ENCODE results near the gene MINDY4B. TPM values are rescaled to one million over a fixed set of nuclear protein-coding genes. Genes with fewer than 3 reads are reported as not detected.
A peak's percentile ranks its signal among the peaks of the same experiment; 100 is the strongest.

MINDY4B gene
- polyA plus RNA-seq, 4 donors, result 0.16 TPM; not detected in 3

- DNase-seq (no peak), FAIRE-seq (no peak)
- Histone ChIP-seq H3K27me3 (ENCODE audit: control insufficient read depth in 3 of 3, insufficient read depth in 3 of 3, low read length in 3 of 3) (peaks cover 0 to 4% (median 0%) of the 10 kb centered on the region in 3 donors), H3K9me3 (ENCODE audit: control insufficient read depth in 2 of 2, insufficient read depth in 1 of 2, low read depth in 1 of 2, low read length in 1 of 2) (no peaks in the 10 kb centered on the region), H3K4me3 (ENCODE audit: low read depth in 1 of 3, low read length in 3 of 3) (no peak overlapping the region), H3K27ac (ENCODE audit: low read depth in 1 of 3, low read length in 2 of 3) (no peak overlapping the region), H3K4me1 (ENCODE audit: control insufficient read depth in 3 of 3, insufficient read depth in 2 of 3, low read depth in 1 of 3, low read length in 2 of 3) (no peaks in the 10 kb centered on the region), H3K36me3 (ENCODE audit: control insufficient read depth in 3 of 3, insufficient read depth in 2 of 3, low read depth in 1 of 3, low read length in 3 of 3) (no peaks in the 10 kb centered on the region)
- WGBS, 3 donors, result 80 to 96% (median 87%) methylated on average over 1 of the region's 1 CpG
Observed at GRCh38 chr3:150928234-150928633, 23.0 kb upstream of the MINDY4B start.

DNA sequence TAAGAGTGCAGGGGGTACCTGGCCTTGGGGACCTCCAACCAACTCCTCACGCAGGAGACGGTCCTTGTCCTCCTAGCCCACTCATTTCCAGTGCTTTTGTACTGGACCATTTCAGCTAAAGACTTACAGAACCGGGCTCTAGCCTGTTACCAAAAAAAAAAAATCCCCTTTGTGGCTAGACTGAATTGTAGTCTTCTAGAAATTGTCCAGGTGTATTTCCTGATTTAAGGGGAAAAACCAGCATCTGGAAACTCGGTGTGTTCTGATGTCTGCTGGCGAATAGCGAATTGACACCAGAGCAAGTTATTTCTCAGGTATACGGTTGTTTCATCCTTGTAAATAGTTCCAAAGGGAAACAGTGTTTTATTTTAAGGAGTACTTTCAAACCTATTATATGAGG, 21.1 kb upstream of the MINDY4B start:
- WGBS, 3 donors, result 79 to 81% (median 80%) methylated on average over 7 of the region's 7 CpGs
- H3K27ac ChIP-seq (ENCODE audit: low read depth in 1 of 3, low read length in 2 of 3), result no peak overlapping the region
- no peak for FAIRE-seq

DNA sequence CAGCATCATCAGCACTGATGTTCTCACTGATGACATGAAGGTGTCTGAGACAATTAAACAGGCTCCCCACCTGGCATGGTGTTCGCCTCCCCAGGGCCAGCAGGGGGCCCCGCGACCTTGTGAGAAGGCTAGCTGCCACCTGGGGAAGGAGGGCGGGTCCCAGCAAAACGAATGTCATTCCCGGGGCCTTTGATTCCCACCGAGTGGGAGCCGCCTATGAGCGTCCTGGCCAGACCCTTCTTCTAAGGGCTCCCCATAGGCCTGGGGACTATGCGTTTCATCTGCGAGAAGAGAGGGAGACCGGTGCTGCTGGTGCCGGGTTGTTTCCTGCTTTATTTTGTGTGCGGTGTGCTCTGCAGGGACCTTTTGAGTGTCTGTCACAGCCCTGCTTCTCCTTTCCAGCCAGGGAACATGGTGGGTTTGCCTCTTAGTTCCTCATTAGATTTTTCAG, 20.5 kb upstream of the MINDY4B start:
- H3K4me1 ChIP-seq (ENCODE audit: control insufficient read depth in 3 of 3, insufficient read depth in 2 of 3, low read depth in 1 of 3, low read length in 2 of 3), result no peaks in the 10 kb centered on the region
- 2 to 14% (median 7%) methylated on average over 14 of the region's 14 CpGs for WGBS, 3 donors
- peaks cover 0 to 4% (median 0%) of the 10 kb centered on the region in 3 donors for H3K27me3 ChIP-seq (ENCODE audit: control insufficient read depth in 3 of 3, insufficient read depth in 3 of 3, low read length in 3 of 3)
- H3K27ac ChIP-seq (ENCODE audit: low read depth in 1 of 3, low read length in 2 of 3), result no peak overlapping the region
- H3K9me3 ChIP-seq (ENCODE audit: control insufficient read depth in 2 of 2, insufficient read depth in 1 of 2, low read depth in 1 of 2, low read length in 1 of 2), result no peaks in the 10 kb centered on the region
- DNase-seq (peak; percentile 70 to 78), FAIRE-seq (no peak)
- H3K4me3 ChIP-seq (ENCODE audit: low read depth in 1 of 3, low read length in 3 of 3), result peak overlapping the region in 2 of 3 donors; percentile 9 to 30
- H3K36me3 ChIP-seq (ENCODE audit: control insufficient read depth in 3 of 3, insufficient read depth in 2 of 3, low read depth in 1 of 3, low read length in 3 of 3), result no peaks in the 10 kb centered on the region

More for the DNA sequence above, 21.1 kb upstream of the MINDY4B start:
- H3K36me3 ChIP-seq (ENCODE audit: control insufficient read depth in 3 of 3, insufficient read depth in 2 of 3, low read depth in 1 of 3, low read length in 3 of 3), result no peaks in the 10 kb centered on the region
- no peaks in the 10 kb centered on the region for H3K4me1 ChIP-seq (ENCODE audit: control insufficient read depth in 3 of 3, insufficient read depth in 2 of 3, low read depth in 1 of 3, low read length in 2 of 3)
- H3K9me3 ChIP-seq (ENCODE audit: control insufficient read depth in 2 of 2, insufficient read depth in 1 of 2, low read depth in 1 of 2, low read length in 1 of 2), result no peaks in the 10 kb centered on the region
- H3K4me3 ChIP-seq (ENCODE audit: low read depth in 1 of 3, low read length in 3 of 3), result no peak overlapping the region
- H3K27me3 ChIP-seq (ENCODE audit: control insufficient read depth in 3 of 3, insufficient read depth in 3 of 3, low read length in 3 of 3), result peaks cover 0 to 4% (median 0%) of the 10 kb centered on the region in 3 donors
- DNase-seq, result no peak

GRCh38 chr3:150922611-150923010, 17.4 kb upstream of the MINDY4B start:
- FAIRE-seq, result no peak
- H3K4me1 ChIP-seq (ENCODE audit: control insufficient read depth in 3 of 3, insufficient read depth in 2 of 3, low read depth in 1 of 3, low read length in 2 of 3), result no peaks in the 10 kb centered on the region
- H3K9me3 ChIP-seq (ENCODE audit: control insufficient read depth in 2 of 2, insufficient read depth in 1 of 2, low read depth in 1 of 2, low read length in 1 of 2), result no peaks in the 10 kb centered on the region
- no peak for DNase-seq
- no peaks in the 10 kb centered on the region for H3K36me3 ChIP-seq (ENCODE audit: control insufficient read depth in 3 of 3, insufficient read depth in 2 of 3, low read depth in 1 of 3, low read length in 3 of 3)
- H3K27ac ChIP-seq (ENCODE audit: low read depth in 1 of 3, low read length in 2 of 3), result no peak overlapping the region
- WGBS, 3 donors, result 64 to 72% (median 72%) methylated on average over 10 of the region's 10 CpGs
- H3K4me3 ChIP-seq (ENCODE audit: low read depth in 1 of 3, low read length in 3 of 3), result no peak overlapping the region
- H3K27me3 ChIP-seq (ENCODE audit: control insufficient read depth in 3 of 3, insufficient read depth in 3 of 3, low read length in 3 of 3), result peaks cover 0 to 2% (median 0%) of the 10 kb centered on the region in 3 donors

GRCh38 chr3:150921209-150921608, 16.0 kb upstream of the MINDY4B start:
- H3K4me3 ChIP-seq (ENCODE audit: low read depth in 1 of 3, low read length in 3 of 3), result no peak overlapping the region
- no peaks in the 10 kb centered on the region for H3K9me3 ChIP-seq (ENCODE audit: control insufficient read depth in 2 of 2, insufficient read depth in 1 of 2, low read depth in 1 of 2, low read length in 1 of 2)
- FAIRE-seq (no peak), DNase-seq (no peak)
- no peaks in the 10 kb centered on the region for H3K36me3 ChIP-seq (ENCODE audit: control insufficient read depth in 3 of 3, insufficient read depth in 2 of 3, low read depth in 1 of 3, low read length in 3 of 3)
- WGBS, 3 donors, result 76 to 85% (median 77%) methylated on average over 4 of the region's 4 CpGs
- H3K27ac ChIP-seq (ENCODE audit: low read depth in 1 of 3, low read length in 2 of 3), result no peak overlapping the region
- H3K4me1 ChIP-seq (ENCODE audit: control insufficient read depth in 3 of 3, insufficient read depth in 2 of 3, low read depth in 1 of 3, low read length in 2 of 3), result no peaks in the 10 kb centered on the region
- H3K27me3 ChIP-seq (ENCODE audit: control insufficient read depth in 3 of 3, insufficient read depth in 3 of 3, low read length in 3 of 3), result peaks cover 0 to 2% (median 0%) of the 10 kb centered on the region in 3 donors

GRCh38 chr3:150920236-150920635, 15.0 kb upstream of the MINDY4B start:
- WGBS, 3 donors, result 79 to 92% (median 86%) methylated on average over 2 of the region's 2 CpGs
- Histone ChIP-seq H3K9me3 (ENCODE audit: control insufficient read depth in 2 of 2, insufficient read depth in 1 of 2, low read depth in 1 of 2, low read length in 1 of 2) (no peaks in the 10 kb centered on the region), H3K27me3 (ENCODE audit: control insufficient read depth in 3 of 3, insufficient read depth in 3 of 3, low read length in 3 of 3) (peaks cover 0 to 2% (median 0%) of the 10 kb centered on the region in 3 donors), H3K36me3 (ENCODE audit: control insufficient read depth in 3 of 3, insufficient read depth in 2 of 3, low read depth in 1 of 3, low read length in 3 of 3) (no peaks in the 10 kb centered on the region), H3K4me1 (ENCODE audit: control insufficient read depth in 3 of 3, insufficient read depth in 2 of 3, low read depth in 1 of 3, low read length in 2 of 3) (no peaks in the 10 kb centered on the region), H3K4me3 (ENCODE audit: low read depth in 1 of 3, low read length in 3 of 3) (no peak overlapping the region), H3K27ac (ENCODE audit: low read depth in 1 of 3, low read length in 2 of 3) (no peak overlapping the region)
- DNase-seq (no peak), FAIRE-seq (no peak)

DNA sequence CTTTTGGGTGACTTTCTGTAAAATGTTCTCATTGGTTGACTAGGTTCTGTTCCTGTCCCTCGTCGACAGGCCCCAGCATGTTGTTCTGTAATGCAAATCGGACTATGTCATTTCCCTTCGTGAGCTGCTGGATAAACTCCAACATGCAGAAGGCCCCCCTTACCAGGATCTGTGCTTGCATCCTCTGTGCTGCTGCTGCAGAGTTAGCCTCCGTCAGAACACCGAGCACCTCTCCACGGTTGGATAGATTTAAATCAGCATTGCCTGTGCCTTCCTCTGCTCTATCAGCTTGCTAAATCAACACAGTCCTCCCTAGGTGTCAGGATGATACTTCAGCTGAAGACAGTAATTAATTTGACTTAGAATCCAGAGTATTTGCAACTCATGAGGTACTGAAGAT, 12.7 kb upstream of the MINDY4B start:
- Histone ChIP-seq H3K36me3 (ENCODE audit: control insufficient read depth in 3 of 3, insufficient read depth in 2 of 3, low read depth in 1 of 3, low read length in 3 of 3) (no peaks in the 10 kb centered on the region), H3K4me1 (ENCODE audit: control insufficient read depth in 3 of 3, insufficient read depth in 2 of 3, low read depth in 1 of 3, low read length in 2 of 3) (no peaks in the 10 kb centered on the region), H3K4me3 (ENCODE audit: low read depth in 1 of 3, low read length in 3 of 3) (no peak overlapping the region), H3K27me3 (ENCODE audit: control insufficient read depth in 3 of 3, insufficient read depth in 3 of 3, low read length in 3 of 3) (no peaks in the 10 kb centered on the region), H3K27ac (ENCODE audit: low read depth in 1 of 3, low read length in 2 of 3) (no peak overlapping the region), H3K9me3 (ENCODE audit: control insufficient read depth in 2 of 2, insufficient read depth in 1 of 2, low read depth in 1 of 2, low read length in 1 of 2) (no peaks in the 10 kb centered on the region)
- WGBS, 3 donors, result 51 to 77% (median 67%) methylated on average over 7 of the region's 7 CpGs
- no peak for DNase-seq
- no peak for FAIRE-seq

DNA sequence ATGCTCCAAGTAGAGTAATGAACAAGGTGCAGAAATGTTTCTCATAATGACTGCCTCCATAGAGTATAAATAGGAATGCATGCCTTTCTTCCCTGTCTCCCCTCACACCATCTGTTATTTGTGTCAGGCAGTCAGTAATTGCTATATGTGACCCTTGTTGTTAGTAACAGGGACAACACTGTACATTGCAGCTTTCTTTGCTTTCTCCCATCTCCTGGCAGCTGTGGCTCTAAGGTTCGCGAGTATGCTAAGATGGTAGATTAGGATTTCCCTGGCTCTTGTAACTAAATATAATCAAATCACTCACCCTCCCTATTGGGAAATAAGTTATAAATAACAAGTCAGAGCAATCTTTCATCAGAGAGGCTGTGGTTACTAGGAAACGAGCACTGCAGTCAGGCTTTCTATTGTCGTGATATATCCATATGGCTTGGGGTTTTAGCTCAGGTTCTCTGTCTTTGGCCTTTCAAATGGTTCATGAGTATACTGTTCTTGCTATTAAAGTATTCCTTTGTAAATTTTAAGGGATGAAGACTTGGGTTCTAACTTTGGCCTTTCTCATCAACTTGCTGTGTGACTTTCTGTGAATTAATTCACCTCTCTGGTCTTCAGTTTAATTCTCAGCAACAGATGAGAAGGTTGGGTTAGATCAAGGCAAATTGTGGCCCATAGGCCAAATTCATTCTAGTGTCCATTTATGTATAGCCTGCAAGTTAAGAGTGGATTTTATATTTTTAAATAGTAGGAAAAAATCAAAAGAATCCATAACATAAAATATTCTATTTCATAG, 8.1 kb upstream of the MINDY4B start:
- FAIRE-seq, result no peak

More for the DNA sequence above, 8.1 kb upstream of the MINDY4B start:
- Histone ChIP-seq H3K4me1 (ENCODE audit: control insufficient read depth in 3 of 3, insufficient read depth in 2 of 3, low read depth in 1 of 3, low read length in 2 of 3) (no peaks in the 10 kb centered on the region), H3K36me3 (ENCODE audit: control insufficient read depth in 3 of 3, insufficient read depth in 2 of 3, low read depth in 1 of 3, low read length in 3 of 3) (no peaks in the 10 kb centered on the region), H3K4me3 (ENCODE audit: low read depth in 1 of 3, low read length in 3 of 3) (no peak overlapping the region), H3K27me3 (ENCODE audit: control insufficient read depth in 3 of 3, insufficient read depth in 3 of 3, low read length in 3 of 3) (no peaks in the 10 kb centered on the region), H3K9me3 (ENCODE audit: control insufficient read depth in 2 of 2, insufficient read depth in 1 of 2, low read depth in 1 of 2, low read length in 1 of 2) (no peaks in the 10 kb centered on the region), H3K27ac (ENCODE audit: low read depth in 1 of 3, low read length in 2 of 3) (no peak overlapping the region)
- peak; percentile 0 to 11 for DNase-seq
- WGBS, 3 donors, result 65 to 76% (median 74%) methylated on average over 4 of the region's 4 CpGs

Data from small intestine (tissue), 7 donors.